Measurements from ENCODE around the gene CTSL.

Gene CTSL

DNA sequence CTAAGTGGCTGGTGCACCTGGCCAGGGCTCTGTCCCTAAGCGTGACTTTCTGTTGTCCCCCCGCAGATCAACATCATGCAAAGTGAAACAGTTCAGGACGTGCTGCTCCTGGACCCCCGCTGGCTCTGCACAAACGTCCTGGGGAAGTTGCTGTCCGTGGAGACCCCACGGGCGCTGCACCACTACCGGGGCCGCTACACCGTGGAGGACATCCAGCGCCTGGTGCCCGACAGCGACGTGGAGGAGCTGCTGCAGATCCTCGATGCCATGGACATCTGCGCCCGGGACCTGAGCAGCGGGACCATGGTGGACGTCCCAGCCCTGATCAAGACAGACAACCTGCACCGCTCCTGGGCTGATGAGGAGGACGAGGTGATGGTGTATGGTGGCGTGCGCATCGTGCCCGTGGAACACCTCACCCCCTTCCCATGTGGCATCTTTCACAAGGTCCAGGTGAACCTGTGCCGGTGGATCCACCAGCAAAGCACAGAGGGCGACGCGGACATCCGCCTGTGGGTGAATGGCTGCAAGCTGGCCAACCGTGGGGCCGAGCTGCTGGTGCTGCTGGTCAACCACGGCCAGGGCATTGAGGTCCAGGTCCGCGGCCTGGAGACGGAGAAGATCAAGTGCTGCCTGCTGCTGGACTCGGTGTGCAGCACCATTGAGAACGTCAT is 19.7 kb upstream of the CTSL start:
- no peak for DNase-seq (ENCODE audit: extremely low spot score)
- ChIA-PET CTCF (interaction anchor here (1.1 kb wide), 1 partner anchor 16 kb away, joined by 3 read pairs; no protein-coding TSS in a partner anchor), POLR2A (no interaction called here)
- TF ChIP-seq, protein P1, sequence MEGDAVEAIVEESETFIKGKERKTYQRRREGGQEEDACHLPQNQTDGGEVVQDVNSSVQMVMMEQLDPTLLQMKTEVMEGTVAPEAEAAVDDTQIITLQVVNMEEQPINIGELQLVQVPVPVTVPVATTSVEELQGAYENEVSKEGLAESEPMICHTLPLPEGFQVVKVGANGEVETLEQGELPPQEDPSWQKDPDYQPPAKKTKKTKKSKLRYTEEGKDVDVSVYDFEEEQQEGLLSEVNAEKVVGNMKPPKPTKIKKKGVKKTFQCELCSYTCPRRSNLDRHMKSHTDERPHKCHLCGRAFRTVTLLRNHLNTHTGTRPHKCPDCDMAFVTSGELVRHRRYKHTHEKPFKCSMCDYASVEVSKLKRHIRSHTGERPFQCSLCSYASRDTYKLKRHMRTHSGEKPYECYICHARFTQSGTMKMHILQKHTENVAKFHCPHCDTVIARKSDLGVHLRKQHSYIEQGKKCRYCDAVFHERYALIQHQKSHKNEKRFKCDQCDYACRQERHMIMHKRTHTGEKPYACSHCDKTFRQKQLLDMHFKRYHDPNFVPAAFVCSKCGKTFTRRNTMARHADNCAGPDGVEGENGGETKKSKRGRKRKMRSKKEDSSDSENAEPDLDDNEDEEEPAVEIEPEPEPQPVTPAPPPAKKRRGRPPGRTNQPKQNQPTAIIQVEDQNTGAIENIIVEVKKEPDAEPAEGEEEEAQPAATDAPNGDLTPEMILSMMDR (IDR thresholded peaks at IDR 0.05; ENCODE audit: control extremely low read depth, extremely low read depth, low read depth, missing control alignments), result no peak

DNA sequence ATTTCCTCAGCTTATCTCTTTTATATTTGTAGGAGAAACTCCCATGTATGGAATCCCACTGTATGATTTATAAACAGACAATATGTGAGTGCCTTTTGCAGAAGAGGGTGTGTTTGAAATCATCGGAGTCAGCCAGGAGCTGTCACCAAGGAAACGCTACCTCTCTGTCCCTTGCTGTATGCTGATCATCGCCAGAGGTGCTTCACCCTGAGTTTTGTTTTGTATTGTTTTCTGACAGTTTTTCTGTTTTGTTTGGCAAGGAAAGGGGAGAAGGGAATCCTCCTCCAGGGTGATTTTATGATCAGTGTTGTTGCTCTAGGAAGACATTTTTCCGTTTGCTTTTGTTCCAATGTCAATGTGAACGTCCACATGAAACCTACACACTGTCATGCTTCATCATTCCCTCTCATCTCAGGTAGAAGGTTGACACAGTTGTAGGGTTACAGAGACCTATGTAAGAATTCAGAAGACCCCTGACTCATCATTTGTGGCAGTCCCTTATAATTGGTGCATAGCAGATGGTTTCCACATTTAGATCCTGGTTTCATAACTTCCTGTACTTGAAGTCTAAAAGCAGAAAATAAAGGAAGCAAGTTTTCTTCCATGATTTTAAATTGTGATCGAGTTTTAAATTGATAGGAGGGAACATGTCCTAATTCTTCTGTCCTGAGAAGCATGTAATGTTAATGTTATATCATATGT is 18.0 kb upstream of the CTSL start:
- no peak for DNase-seq (ENCODE audit: extremely low spot score)

DNA sequence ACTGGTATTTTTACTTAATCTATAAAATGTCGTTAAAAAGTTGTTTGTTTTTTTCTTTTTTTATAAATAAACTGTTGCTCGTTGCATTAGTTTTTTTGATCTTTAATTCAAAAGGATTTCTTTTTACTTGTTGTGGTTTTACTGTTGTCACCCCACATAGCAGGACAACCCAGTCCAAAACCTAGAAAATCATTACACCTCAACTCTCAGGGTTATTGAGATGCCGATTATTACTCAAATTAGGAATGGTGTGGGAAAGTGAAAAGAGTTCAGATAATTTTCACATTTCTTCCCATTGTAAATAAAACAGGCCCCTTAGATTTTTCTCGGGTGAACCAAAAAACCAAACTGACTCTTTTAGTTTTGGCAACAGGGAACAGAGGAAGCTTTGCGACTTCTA is 17.4 kb upstream of the CTSL start:
- DNase-seq (ENCODE audit: extremely low spot score), result no peak
- CTCF ChIA-PET, result interaction anchor here (0.7 kb wide), 1 partner anchor 19 kb away, joined by 3 read pairs; no protein-coding TSS in a partner anchor
- TF ChIP-seq, protein P1 (IDR thresholded peaks at IDR 0.05; ENCODE audit: control extremely low read depth, extremely low read depth, low read depth, missing control alignments), result no peak
- POLR2A ChIA-PET, result no interaction called here

More for the DNA sequence above, 18.0 kb upstream of the CTSL start:
- ChIA-PET CTCF (interaction anchor here (1.1 kb wide), 1 partner anchor 17 kb away, joined by 3 read pairs; no protein-coding TSS in a partner anchor), POLR2A (no interaction called here)
- TF ChIP-seq, protein P1 (IDR thresholded peaks at IDR 0.05; ENCODE audit: control extremely low read depth, extremely low read depth, low read depth, missing control alignments), result no peak

DNA sequence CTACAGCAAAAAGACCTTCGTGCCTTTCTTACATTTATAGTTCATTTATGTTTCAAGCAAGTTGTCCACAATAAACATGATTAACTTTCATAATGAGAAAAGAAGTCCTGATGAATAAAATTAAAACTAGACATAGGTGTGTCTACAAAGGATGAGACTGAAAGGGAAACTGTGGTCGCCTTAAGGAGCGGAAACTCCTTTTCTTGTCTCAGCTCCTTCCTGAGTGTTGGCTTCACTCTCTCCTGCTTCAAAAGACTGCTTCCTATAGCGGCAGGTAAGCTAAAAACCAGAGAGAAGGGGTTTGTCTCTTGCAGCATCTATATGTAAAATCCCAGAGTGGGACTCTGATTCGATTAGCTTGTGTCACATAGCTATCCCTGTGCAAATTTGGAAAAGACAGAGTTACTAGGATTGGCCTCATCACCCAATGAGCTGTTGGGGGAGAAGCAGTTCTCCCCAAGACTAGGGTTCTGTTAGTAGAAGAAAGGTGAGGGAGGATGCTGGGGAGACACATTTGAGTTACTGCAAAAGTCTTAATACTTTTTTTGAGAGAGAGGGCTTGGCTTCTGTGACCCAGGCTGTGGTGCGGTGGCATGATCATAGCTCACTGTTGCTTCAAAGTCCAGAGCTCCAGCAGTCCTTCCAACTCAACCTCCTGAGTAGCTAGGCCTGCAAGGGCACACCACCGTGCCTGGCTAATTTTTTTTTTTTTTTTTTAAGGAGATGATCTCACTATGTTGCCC is 16.8 kb upstream of the CTSL start:
- CTCF ChIA-PET, result interaction anchor here (0.7 to 1.0 kb wide), 2 partner anchors 19 to 99 kb away, joined by 3 read pairs; no protein-coding TSS in a partner anchor
- TF ChIP-seq, protein P1 (IDR thresholded peaks at IDR 0.05; ENCODE audit: control extremely low read depth, extremely low read depth, low read depth, missing control alignments), result no peak
- POLR2A ChIA-PET, result no interaction called here
- DNase-seq (ENCODE audit: extremely low spot score), result no peak

DNA sequence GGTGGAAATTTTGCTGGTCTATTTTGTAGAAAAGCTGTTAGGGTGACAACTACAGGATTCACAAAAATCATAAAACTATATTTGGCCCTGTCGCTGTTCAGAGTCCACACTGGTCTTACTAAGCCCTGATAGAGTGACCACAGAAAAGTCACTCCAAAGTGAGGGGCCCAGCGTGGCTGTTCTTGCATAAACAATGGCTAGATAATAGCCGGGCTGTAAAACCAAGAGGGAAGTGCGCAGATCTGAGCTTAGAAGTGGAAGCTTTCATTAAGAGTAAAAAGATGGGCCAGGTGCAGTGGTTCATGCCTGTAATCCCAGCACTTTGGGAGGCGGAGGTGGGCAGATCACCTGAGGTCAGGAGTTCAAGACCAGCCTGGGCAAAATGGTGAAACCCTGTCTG is 15.5 kb upstream of the CTSL start:
- DNase-seq (ENCODE audit: extremely low spot score), result no peak
- ChIA-PET CTCF (no interaction called here), POLR2A (no interaction called here)
- TF ChIP-seq, protein P1 (IDR thresholded peaks at IDR 0.05; ENCODE audit: control extremely low read depth, extremely low read depth, low read depth, missing control alignments), result no peak

Data from GM10248 (cell line).